ENCODE results near the gene ABCA4. TPM values are rescaled to one million over a fixed set of nuclear protein-coding genes. Genes with fewer than 3 reads are reported as not detected.

The ABCA4 gene
- total and polyA plus RNA-seq, 2 donors (not counting 3 experiments of a cell fraction or from before 2014, with no cell fraction given), result 2.3 to 4.9 TPM

DNA sequence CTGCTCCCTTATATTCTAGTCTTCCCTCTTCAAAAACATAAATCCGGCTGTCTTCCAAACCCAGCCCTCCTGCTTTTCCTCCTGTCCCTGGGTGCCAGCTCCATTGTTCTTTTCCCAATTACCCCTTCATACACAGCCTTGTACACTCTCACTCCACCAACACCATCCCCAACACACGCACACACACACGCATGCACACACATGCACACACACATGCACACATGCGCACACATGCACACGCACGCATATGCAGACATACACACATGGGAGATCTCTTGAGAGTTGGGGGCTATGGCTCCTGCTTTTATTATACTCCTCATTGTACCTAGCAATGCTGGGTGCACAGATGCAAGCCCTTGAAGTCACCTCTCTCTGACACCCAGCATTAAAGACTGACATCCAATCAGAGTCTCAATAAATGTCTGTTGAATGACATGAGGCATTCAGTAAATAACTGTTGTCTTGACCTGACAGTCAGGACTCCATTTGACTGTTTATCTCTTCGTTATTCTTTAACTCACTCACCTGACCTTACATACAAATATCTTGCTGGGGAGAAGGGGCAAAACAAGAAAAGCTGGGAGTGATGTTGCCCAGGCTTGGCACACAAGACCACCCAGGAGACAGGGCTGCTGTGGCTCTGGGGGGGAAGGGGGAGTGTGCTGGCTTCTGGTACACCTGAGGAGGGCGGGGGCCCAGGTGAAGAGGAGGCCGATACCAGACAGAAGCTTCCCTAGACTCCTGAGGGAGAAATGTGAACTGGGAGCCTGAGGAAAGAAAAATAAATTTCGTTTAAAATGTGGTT lies 16.0 kb downstream of the ABCA4 start:
- Histone ChIP-seq H3K4me1 (ENCODE audit: control insufficient read depth, extremely low read depth, insufficient read depth, low read length) (peaks cover 13% of the 10 kb centered on the region), H2AFZ (ENCODE audit: low read depth, low read length) (no peak overlapping the region), H3K27ac (ENCODE audit: insufficient read depth, low read depth, low read length) (no peak overlapping the region), H4K20me1 (replicated peaks; ENCODE audit: control insufficient read depth, extremely low read depth, insufficient read depth, low read length) (no peaks in the 10 kb centered on the region), H3K9me1 (replicated peaks; ENCODE audit: control insufficient read depth, extremely low read depth, insufficient read depth, low read length) (no peaks in the 10 kb centered on the region), H3K79me2 (ENCODE audit: control insufficient read depth, insufficient read depth, low read length) (no peaks in the 10 kb centered on the region), H3K4me2 (ENCODE audit: insufficient read depth, low read length) (no peak overlapping the region), H3K36me3 (ENCODE audit: control insufficient read depth in 2 of 2, extremely low read depth in 1 of 2, insufficient read depth in 2 of 2, low read length in 2 of 2) (no peaks in the 10 kb centered on the region), H3K27me3 (ENCODE audit: control insufficient read depth in 2 of 2, insufficient read depth in 2 of 2, low read length in 2 of 2) (no peaks in the 10 kb centered on the region), H3K9ac (replicated peaks; ENCODE audit: extremely low read depth, insufficient read depth, low read length) (no peak overlapping the region), H3K9me3 (replicated peaks; ENCODE audit: control insufficient read depth, insufficient read depth, low read length) (no peaks in the 10 kb centered on the region), H3K4me3 (replicated peaks in 1 of 3; ENCODE audit: insufficient read depth in 1 of 3, low read depth in 1 of 3, low read length in 3 of 3) (no peak overlapping the region)
- CTCF ChIA-PET, result interaction anchor here (1.2 to 1.7 kb wide), 2 partner anchors 9 to 41 kb away, joined by 3 to 5 read pairs; no protein-coding TSS in a partner anchor
- POLR2A ChIA-PET, result no interaction called here
- intact Hi-C loops (cut with micrococcal nuclease), result no loop called here
- dilution Hi-C loops (cut with MboI; ENCODE audit: extremely low pct_ligation_motif_present, low sequenced_read_pairs), result no loop called here
- FAIRE-seq (no peak), DNase-seq (ENCODE audit: low read depth, low spot score) (no peak)
- no TSS peak for BruUV-seq (replicated peaks)
- no peak for TF ChIP-seq EZH2 (IDR thresholded peaks at IDR 0.05; ENCODE audit: borderline replicate concordance, low read depth, low read length, severe bottlenecking)
- TF ChIP-seq, protein P1, sequence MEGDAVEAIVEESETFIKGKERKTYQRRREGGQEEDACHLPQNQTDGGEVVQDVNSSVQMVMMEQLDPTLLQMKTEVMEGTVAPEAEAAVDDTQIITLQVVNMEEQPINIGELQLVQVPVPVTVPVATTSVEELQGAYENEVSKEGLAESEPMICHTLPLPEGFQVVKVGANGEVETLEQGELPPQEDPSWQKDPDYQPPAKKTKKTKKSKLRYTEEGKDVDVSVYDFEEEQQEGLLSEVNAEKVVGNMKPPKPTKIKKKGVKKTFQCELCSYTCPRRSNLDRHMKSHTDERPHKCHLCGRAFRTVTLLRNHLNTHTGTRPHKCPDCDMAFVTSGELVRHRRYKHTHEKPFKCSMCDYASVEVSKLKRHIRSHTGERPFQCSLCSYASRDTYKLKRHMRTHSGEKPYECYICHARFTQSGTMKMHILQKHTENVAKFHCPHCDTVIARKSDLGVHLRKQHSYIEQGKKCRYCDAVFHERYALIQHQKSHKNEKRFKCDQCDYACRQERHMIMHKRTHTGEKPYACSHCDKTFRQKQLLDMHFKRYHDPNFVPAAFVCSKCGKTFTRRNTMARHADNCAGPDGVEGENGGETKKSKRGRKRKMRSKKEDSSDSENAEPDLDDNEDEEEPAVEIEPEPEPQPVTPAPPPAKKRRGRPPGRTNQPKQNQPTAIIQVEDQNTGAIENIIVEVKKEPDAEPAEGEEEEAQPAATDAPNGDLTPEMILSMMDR (IDR thresholded peaks at IDR 0.05; ENCODE audit: extremely low read depth in 1 of 2, insufficient read depth in 1 of 2, low read depth in 1 of 2, low read length in 2 of 2), result no peak
- TF ChIP-seq GATA2 (IDR thresholded peaks at IDR 0.05; ENCODE audit: insufficient read depth, insufficient read length, low read depth, low read length), result no peak
- no peak for TF ChIP-seq MYC (IDR thresholded peaks at IDR 0.05; ENCODE audit: low read depth, low read length)
- no peak for TF ChIP-seq FOS (IDR thresholded peaks at IDR 0.05; ENCODE audit: borderline replicate concordance, insufficient read depth, low read length)
- TF ChIP-seq POLR2A (IDR thresholded peaks at IDR 0.05; ENCODE audit: low read depth, low read length), result no peak
- TF ChIP-seq, protein P2, sequence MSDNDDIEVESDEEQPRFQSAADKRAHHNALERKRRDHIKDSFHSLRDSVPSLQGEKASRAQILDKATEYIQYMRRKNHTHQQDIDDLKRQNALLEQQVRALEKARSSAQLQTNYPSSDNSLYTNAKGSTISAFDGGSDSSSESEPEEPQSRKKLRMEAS (IDR thresholded peaks at IDR 0.05; ENCODE audit: insufficient read depth, insufficient read length), result no peak
- TF ChIP-seq POLR2AphosphoS5 (IDR thresholded peaks at IDR 0.05; ENCODE audit: insufficient read depth, low read depth, low read length), result no peak
- no peak for TF ChIP-seq JUN (IDR thresholded peaks at IDR 0.05; ENCODE audit: borderline replicate concordance, insufficient read depth, insufficient read length, low read depth)

All from endothelial cell of umbilical vein (primary cell).